KMS-11 (cell line): ENCODE data around the gene KRT3.

ENCODE experiments used
- H2AFZ ChIP-seq: fragments of 200-600 bp; sonication (generic); 2 replicates; pipeline ENCODE4 v1.6.1; 2016; ENCODE audit warnings: antibody characterized with exemption, mixed run types, low read depth
- H3K27ac ChIP-seq: fragments of 200-600 bp; sonication (generic); 2 replicates; pipeline ENCODE4 v1.6.1; 2016; ENCODE audit warnings: mild to moderate bottlenecking, mixed run types
- H3K27me3 ChIP-seq: fragments of 200-600 bp; sonication (generic); 2 replicates; pipeline ENCODE4 v1.6.1; 2017; ENCODE audit warnings: mild to moderate bottlenecking, low read depth, mixed run types, moderate library complexity; ENCODE audit not compliant: insufficient read depth
- H3K36me3 ChIP-seq: fragments of 200-600 bp; sonication (generic); 2 replicates; pipeline ENCODE4 v1.6.1; 2017; ENCODE audit warnings: mild to moderate bottlenecking, mixed run types; ENCODE audit not compliant: insufficient read depth
- H3K4me1 ChIP-seq: fragments of 200-600 bp; sonication (generic); 2 replicates; pipeline ENCODE4 v1.6.1; 2016; ENCODE audit warnings: mild to moderate bottlenecking, low read depth, mixed run types; ENCODE audit not compliant: poor library complexity, severe bottlenecking
- H3K4me2 ChIP-seq: fragments of 200-600 bp; sonication (generic); 2 replicates; pipeline ENCODE4 v1.7.0; 2016; ENCODE audit warnings: mild to moderate bottlenecking, mixed run types
- H3K4me3 ChIP-seq: fragments of 200-600 bp; sonication (generic); IDR thresholded peaks from 2 replicates; pipeline ENCODE4 v1.6.1; 2017; ENCODE audit warnings: low read depth, low read length, mixed read lengths; ENCODE audit not compliant: insufficient read depth
- H3K79me2 ChIP-seq: fragments of 200-600 bp; sonication (generic); 2 replicates; pipeline ENCODE4 v1.6.1; 2016; ENCODE audit warnings: low read depth, mixed run types; ENCODE audit not compliant: insufficient read depth
- H3K9ac ChIP-seq: fragments of 200-600 bp; sonication (generic); 2 replicates; pipeline ENCODE4 v1.6.1; 2016; ENCODE audit warnings: mild to moderate bottlenecking, mixed run types
- H4K20me1 ChIP-seq: fragments of 200-600 bp; sonication (generic); 2 replicates; pipeline ENCODE4 v1.6.1; 2016; ENCODE audit warnings: mild to moderate bottlenecking, mixed run types; ENCODE audit not compliant: insufficient read depth
- TF ChIP-seq, protein P1 (sequence below): fragments of 200-600 bp; sonication (generic); conservative IDR thresholded peaks from 2 replicates; pipeline ENCODE4 v1.6.1; 2017; ENCODE audit warnings: low read depth, mild to moderate bottlenecking, antibody characterized with exemption, low read length, moderate library complexity, mixed read lengths

The KRT3 gene

DNA sequence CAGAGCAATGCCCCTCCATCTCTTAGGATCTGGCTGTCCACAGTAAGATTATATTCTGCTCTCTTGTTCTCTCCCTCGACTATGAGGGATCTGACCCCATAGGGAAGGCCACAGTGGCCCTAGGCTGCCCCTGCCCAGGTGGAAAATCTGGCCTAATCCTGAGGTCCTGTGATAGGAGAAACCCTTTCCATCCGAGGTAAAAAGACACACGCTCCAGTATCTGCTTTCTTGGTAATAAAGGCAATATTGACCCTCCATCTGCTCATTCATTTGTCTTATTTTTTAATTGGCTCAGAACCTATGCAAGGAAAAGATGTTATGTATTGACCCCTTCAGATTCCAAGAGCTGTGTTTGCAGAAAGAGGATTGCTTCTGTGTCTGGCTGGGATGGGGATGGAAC lies 28.5 kb downstream of the KRT3 start:
- Histone ChIP-seq H3K36me3 (no peaks in the 10 kb centered on the region), H3K4me3 (no peak overlapping the region), H4K20me1 (no peaks in the 10 kb centered on the region), H3K9ac (no peak overlapping the region), H3K4me2 (no peak overlapping the region), H3K79me2 (no peaks in the 10 kb centered on the region), H3K4me1 (no peaks in the 10 kb centered on the region), H3K27me3 (peaks cover 9% of the 10 kb centered on the region; the same call in 1 of the 2 replicates), H2AFZ (no peak overlapping the region), H3K27ac (no peak overlapping the region)
- TF ChIP-seq, protein P1, sequence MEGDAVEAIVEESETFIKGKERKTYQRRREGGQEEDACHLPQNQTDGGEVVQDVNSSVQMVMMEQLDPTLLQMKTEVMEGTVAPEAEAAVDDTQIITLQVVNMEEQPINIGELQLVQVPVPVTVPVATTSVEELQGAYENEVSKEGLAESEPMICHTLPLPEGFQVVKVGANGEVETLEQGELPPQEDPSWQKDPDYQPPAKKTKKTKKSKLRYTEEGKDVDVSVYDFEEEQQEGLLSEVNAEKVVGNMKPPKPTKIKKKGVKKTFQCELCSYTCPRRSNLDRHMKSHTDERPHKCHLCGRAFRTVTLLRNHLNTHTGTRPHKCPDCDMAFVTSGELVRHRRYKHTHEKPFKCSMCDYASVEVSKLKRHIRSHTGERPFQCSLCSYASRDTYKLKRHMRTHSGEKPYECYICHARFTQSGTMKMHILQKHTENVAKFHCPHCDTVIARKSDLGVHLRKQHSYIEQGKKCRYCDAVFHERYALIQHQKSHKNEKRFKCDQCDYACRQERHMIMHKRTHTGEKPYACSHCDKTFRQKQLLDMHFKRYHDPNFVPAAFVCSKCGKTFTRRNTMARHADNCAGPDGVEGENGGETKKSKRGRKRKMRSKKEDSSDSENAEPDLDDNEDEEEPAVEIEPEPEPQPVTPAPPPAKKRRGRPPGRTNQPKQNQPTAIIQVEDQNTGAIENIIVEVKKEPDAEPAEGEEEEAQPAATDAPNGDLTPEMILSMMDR = no peak

DNA sequence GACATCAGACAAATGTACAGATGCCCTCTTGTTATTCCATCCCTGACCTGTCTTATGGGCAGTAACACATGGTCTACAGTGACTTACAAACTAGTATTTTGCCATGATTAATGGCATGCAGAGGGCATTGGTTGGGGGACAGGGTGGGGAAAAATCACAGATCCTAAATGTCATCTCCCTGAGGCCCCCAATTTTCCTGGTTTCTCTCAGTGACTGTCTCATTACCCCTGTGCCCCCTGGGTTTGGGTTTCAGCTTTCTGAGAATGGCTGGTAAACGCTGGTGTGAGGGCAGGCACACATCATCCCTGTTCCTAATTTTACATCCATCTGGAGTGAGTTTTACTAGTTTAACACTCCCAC lies 28.9 kb downstream of the KRT3 start:
- no peaks in the 10 kb centered on the region for H3K4me1 ChIP-seq
- H4K20me1 ChIP-seq = no peaks in the 10 kb centered on the region
- H3K4me2 ChIP-seq = no peak overlapping the region
- peaks cover 6% of the 10 kb centered on the region; the same call in 1 of the 2 replicates for H3K27me3 ChIP-seq
- H3K9ac ChIP-seq = no peak overlapping the region
- H3K27ac ChIP-seq = no peak overlapping the region
- TF ChIP-seq, protein P1 = no peak
- no peak overlapping the region for H2AFZ ChIP-seq
- no peaks in the 10 kb centered on the region for H3K36me3 ChIP-seq
- H3K4me3 ChIP-seq = no peak overlapping the region
- H3K79me2 ChIP-seq = no peaks in the 10 kb centered on the region

DNA sequence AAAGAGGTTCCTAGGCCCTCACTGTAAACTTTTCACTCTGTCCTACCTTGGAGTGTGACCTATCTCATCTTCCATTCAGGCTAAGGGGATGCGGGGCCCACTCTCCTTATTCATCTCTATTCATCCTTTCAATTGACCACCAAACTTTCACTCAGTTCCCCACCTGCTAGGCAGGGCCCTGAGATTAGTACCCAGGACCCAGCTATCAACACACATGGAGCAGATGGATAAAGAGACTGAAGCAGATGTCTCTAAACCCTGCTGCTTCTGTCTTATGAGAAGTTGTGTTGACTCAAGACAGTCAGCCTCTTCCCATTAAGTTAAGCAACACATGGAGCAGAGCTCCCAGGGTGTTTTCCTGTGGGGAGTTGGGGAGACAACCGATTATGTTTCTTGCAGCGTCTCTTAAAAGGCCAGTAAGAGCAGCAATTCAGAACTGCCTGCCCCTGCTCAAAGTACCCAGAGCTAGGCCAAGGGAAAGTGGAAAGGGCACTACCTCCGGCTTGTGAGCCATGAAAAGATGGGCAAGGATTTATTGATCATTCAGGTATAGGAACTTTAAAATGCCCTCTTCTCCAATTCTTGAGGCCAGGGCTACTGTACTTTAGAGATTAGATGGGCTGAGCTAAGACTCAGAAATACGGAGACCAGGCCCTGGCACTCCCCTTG lies 29.4 kb downstream of the KRT3 start:
- Histone ChIP-seq H3K27ac (no peak overlapping the region), H3K27me3 (peaks cover 4% of the 10 kb centered on the region; the same call in 1 of the 2 replicates), H3K4me3 (no peak overlapping the region), H3K4me2 (no peak overlapping the region), H3K4me1 (no peaks in the 10 kb centered on the region), H3K36me3 (no peaks in the 10 kb centered on the region), H2AFZ (no peak overlapping the region), H4K20me1 (no peaks in the 10 kb centered on the region), H3K79me2 (no peaks in the 10 kb centered on the region), H3K9ac (no peak overlapping the region)
- TF ChIP-seq, protein P1 = no peak

DNA sequence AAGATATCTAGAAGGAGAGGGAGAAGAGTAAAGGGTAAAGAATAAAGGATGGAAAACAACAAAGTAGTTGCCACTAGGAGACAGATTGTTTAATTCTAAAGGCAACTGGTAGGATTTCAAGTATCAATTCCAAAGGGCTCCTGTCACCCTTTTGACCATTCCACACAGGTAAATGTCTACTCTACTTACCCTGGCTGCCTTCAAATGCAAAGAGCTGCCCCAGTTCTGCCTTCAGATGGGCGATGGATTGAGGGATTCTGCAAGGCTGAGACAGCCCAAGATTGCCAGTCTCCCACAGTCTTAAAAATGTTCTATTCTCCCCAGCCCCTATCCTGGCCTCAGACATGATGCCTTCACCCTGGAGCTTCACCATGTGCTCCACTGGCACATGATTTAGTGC lies 30.2 kb downstream of the KRT3 start:
- Histone ChIP-seq H3K4me1 (no peaks in the 10 kb centered on the region), H3K9ac (no peak overlapping the region)

More for the DNA sequence above, 30.2 kb downstream of the KRT3 start:
- no peak overlapping the region for H3K4me3 ChIP-seq
- H3K27me3 ChIP-seq = peaks cover 4% of the 10 kb centered on the region; the same call in 1 of the 2 replicates
- no peak overlapping the region for H3K4me2 ChIP-seq
- H3K27ac ChIP-seq = no peak overlapping the region
- TF ChIP-seq, protein P1 = no peak
- no peaks in the 10 kb centered on the region for H4K20me1 ChIP-seq
- H2AFZ ChIP-seq = no peak overlapping the region
- H3K36me3 ChIP-seq = no peaks in the 10 kb centered on the region
- no peaks in the 10 kb centered on the region for H3K79me2 ChIP-seq
